SKM-1 (cell line): ENCODE results near the gene POMZP3.
"Not testable (repeated sequence)": the region's sequence is repeated elsewhere in the genome, so short reads cannot be mapped to it uniquely, and the experiment has no call there.

ENCODE experiments used
- DNase-seq: peaks from one replicate; lab custom pipeline; 2025; ENCODE audit not compliant: unreplicated experiment; lab: John Stamatoyannopoulos, UW

The POMZP3 gene

GRCh38 chr7:76626989-76627642, at the start of gene POMZP3:
TSS of gene POMZP3 (minus strand) at chr7:76627279. CDS start at chr7:76626064, 1,215 bp downstream.
- DNase-seq: not testable (repeated sequence)

GRCh38 chr7:76675783-76676182, 48.7 kb upstream of the POMZP3 start:
- DNase-seq: not testable (repeated sequence)

- DNase-seq: not testable (repeated sequence)
Observed at GRCh38 chr7:76673346-76673745, 46.3 kb upstream of the POMZP3 start.

DNA sequence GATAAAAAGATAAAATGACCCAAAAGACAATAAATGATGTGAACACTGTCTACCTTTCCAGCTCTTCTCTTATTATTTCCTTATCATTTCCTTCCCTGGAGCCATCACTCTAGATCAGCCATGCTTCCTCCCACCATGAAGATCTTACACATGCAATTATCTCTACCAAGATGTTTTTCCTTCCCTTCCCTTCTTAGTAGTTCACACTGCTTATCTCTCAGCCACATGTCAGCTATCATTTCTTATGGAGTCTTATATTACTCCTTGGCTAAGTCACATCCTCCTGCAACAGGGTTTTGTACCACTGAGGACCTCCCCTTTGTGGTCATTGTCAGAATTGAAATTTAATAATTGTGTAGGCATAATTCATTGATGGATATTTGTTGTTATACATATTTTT, 32.1 kb upstream of the POMZP3 start:
- not testable (repeated sequence) for DNase-seq

- DNase-seq: not testable (repeated sequence)
Observed at GRCh38 chr7:76656425-76656824, 29.3 kb upstream of the POMZP3 start.

DNA sequence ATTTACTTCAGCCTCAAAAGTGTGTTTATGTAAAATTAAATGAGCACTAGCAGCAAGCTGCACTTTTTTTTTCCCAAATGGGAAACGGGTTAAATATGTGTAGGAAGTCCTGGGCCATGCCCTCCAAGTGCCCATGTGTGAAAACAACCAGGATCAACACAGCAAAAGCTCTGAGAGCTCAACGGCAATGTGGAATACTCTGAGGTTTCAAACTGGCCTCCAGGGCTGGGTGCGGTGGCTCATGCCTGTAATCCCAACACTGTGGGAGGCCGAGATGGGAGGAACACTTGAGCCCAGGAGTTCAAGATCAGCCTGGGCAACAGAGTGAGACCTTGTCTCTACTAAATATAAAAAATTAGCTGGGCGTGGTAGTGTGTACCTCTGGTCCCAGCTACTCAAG, 15.5 kb upstream of the POMZP3 start:
- DNase-seq: not testable (repeated sequence)

DNA sequence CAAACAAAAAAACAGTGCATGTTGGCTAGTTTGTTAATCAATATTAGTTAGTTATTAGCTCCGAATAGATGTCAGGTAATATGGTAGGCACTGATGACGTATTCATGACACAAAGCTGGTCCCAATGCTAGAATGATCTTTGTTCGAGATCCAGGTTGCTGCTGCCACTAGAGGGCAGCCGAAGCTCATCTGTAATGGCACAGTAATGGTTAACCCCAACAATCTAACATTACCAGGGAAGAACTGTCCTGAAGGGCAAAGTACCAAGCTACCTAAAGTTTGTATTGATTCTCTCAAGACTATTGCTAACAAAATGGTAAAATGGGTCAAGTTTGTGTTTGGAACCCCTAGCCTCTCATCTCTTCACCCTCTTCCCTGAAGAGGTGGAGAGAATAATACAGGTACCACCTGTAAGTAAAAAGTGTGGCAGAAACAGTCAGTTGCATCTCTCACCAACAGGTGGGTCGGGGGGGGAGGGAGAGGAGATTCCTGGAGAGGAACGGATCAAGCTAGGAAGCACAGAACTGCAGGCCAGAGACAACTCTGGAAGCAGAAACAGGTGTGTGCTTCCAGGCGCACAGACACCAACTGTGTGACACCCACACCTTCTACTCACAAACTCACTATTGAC, 10.1 kb upstream of the POMZP3 start:
- DNase-seq: not testable (repeated sequence)

- DNase-seq: not testable (repeated sequence)
Observed at GRCh38 chr7:76626581-76626980, 498 bp downstream of the POMZP3 start.

GRCh38 chr7:76619439-76620190, 7.5 kb downstream of the POMZP3 start:
- not testable (repeated sequence) for DNase-seq

DNA sequence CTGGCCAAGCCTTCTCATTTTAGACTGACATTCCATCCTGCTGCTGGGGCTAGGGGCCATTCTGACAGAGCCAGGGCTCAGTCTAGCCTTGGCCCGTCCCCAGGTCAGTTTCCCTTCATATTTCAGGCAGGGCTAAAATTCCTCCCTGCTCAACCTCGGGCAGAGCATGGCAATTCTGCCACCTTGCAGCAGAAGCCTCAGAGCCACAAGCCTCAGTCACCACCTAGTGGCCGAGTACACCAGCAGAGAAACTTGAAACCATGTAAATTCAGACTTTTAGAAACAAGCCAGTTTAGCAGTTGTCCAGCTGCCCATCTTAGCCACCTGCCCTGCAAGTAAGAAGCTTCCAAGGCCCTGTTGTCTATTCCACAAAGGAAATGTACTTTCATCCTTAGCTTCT, 13.3 kb downstream of the POMZP3 start:
- DNase-seq: not testable (repeated sequence)

DNA sequence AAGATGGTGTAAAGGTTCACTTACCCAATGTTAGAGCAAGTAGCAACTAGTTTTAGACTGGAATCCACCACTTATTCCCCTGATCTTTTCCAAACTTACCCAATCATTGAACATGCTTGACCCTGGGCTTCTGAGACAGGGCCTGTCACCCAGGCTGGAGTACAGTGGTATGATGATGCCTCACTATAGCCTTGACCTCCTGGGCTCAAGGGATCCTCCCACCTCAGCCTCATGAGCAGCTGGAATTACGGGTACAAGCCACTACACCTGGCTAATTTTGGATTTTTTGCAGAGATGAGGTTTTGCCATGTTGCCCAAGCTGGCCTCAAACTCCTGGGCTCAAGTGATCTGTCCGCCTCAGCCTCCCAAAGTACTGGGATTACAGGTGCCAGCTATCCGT, 14.8 kb downstream of the POMZP3 start:
- DNase-seq: not testable (repeated sequence)

DNA sequence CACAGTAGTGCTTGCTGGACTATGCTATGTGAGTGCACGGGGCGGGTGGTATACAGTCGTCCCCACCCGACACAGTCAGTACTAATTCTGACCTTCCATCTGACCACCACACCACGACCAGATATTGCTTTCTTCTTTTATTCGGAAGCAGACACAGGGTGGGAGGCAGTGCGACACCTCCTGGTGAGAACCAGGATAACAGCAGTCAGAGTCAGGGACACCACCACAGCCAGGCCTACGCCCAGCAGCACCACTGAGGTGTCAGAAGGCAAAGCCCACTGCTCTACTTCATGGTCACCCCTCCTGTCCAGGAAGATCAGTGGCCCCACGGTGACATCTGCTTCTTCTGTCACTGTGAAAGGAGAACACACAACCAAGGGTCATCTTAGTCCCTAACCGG, 17.2 kb downstream of the POMZP3 start:
- DNase-seq: not testable (repeated sequence)

DNA sequence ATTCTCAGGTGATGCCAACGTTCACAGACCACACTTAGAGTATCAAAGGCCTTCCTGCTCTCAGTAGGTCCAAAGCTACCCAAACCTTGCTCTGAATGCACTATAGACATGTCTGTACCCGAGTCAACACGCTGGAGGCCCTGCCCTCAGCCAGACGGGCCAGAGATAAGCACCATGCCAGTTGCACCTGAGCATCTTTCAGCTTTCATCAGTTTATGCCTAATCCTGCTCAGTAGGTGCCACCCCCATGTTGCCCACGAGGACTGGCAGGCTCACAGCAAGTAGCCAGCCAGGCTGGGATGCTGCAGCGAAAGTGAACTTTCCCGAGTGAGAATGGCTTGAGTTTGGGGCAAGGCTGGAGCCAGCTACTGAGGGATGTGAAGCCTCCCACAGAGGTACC, 18.6 kb downstream of the POMZP3 start:
- not testable (repeated sequence) for DNase-seq

GRCh38 chr7:76606027-76606426, 21.1 kb downstream of the POMZP3 start:
- peak; percentile 59 for DNase-seq

- DNase-seq: not testable (repeated sequence)
Observed at GRCh38 chr7:76600650-76601049, 26.4 kb downstream of the POMZP3 start.

DNA sequence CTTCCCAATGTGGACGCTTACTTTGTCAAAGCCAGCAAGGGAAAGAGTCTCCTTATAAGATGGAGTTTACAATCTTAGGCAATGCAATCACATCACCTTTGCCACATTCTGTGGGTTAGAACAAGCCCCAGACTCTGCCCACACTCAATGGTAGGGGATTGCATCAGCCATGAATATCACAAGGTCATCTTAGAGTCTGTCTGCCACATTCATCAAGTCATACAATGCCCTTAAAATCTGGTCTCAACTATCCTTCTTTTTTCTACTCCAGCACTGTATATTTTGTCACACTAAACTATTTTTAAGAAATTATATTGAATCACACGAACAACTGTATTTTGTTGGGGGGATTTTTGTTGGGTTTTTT, 27.0 kb downstream of the POMZP3 start:
- DNase-seq: not testable (repeated sequence)

- DNase-seq: not testable (repeated sequence)
Observed at GRCh38 chr7:76598590-76599264, 28.4 kb downstream of the POMZP3 start.

GRCh38 chr7:76597288-76597687, 29.8 kb downstream of the POMZP3 start:
- not testable (repeated sequence) for DNase-seq

DNA sequence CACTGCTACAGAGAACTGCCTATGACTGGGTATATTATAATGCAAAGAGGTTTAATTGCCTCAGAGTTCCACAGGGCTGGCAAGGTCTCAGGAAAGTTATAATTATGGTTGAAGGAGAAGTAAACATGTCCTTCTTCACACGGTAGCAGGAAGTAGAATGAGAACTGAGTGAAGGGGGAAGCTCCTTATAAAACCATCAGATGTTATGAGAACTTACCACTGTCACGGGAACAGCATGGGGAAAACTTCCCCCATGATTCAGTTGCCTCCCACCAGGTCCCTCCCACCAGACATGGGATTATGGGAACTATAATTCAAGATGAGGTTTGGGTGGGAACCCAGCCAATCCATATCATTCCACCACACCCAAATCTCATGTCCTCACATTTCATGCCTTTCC, 34.4 kb downstream of the POMZP3 start:
- not testable (repeated sequence) for DNase-seq

DNA sequence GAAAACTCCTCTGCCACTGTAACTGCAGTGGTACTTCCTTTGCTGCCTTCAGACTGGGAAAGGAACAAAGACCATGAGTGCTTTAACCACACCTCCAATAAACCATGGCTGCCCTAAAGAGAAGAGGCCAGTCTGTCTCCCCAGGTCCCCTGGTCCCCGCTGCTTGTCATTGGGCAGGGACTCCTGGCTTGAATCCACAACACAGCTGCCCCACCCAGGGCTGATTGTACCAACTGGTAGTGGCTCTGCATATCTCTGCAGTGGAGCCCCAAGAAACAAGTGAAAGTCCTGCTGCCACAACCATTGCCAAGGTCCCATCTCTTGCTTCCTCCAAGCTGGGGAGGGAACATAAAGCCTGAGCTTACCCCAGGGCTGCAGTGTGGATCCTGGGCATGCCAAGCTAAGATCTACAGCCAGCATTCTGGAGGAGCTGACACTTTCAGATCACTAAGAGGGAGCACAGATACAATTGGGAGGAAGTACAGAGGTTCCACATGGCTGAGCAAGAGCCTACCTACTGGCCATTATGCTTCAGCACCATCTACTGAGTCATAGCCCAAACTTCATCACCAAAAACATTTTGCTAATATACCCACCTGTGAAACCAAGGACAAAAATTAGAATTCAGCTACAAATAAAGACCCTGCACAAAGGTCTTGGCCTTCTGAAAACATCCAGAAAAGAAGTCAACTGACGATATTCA, 35.3 kb downstream of the POMZP3 start:
- DNase-seq: not testable (repeated sequence)

DNA sequence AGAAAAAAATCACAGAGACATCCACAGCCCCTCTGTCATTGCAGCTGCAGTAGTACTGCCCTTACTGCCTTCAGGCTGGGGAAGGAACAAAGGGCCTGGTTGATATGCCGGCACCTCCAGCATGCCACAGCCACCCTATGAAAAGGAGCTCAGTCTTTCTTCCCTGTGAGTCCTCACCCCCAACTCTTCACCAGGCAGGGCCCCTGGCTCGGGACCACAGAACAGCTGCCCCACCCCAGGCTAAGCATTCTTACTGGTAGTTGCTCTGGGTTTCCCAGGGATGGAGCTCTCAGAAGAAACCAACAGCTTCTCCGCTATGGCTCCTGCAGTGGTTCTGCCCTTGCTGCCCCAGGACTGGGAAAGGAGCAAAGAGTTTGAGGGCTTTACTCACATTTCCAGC, 36.0 kb downstream of the POMZP3 start:
- not testable (repeated sequence) for DNase-seq
